ENCODE data around the gene ASXL2.

- TF ChIP-seq MAX (IDR thresholded peaks at IDR 0.05), result no peak
- no peak for TF ChIP-seq EP300 (IDR thresholded peaks at IDR 0.05; ENCODE audit: borderline replicate concordance)
- TF ChIP-seq CEBPB (IDR thresholded peaks at IDR 0.05), result no peak
- no peak for TF ChIP-seq YY1 (IDR thresholded peaks at IDR 0.05; ENCODE audit: low read depth)
- TF ChIP-seq REST (IDR thresholded peaks at IDR 0.05; ENCODE audit: low read depth), result no peak
- TF ChIP-seq TAF1 (IDR thresholded peaks at IDR 0.05; ENCODE audit: low read depth), result no peak
- TF ChIP-seq RAD21 (IDR thresholded peaks at IDR 0.05; ENCODE audit: low read depth), result no peak
These were observed 53.0 kb downstream of the ASXL2 start for GRCh38 chr2:25825238-25825637.
